Ishikawa (cell line): ENCODE data around the gene ALG14.

Source experiments
- CEBPB ChIP-seq: IDR thresholded peaks from 2 replicates; pipeline ENCODE4 v1.6.1; 2012
- CREB1 ChIP-seq: IDR thresholded peaks from 2 replicates; pipeline ENCODE4 v1.6.1; 2012; ENCODE audit warnings: low read depth
- EGR1 ChIP-seq: IDR thresholded peaks from 2 replicates; pipeline ENCODE4 v1.6.1; 2012
- EP300 ChIP-seq: IDR thresholded peaks from 2 replicates; pipeline ENCODE4 v1.6.1; 2012; ENCODE audit warnings: borderline replicate concordance
- FOXM1 ChIP-seq: IDR thresholded peaks from 2 replicates; pipeline ENCODE4 v1.6.1; 2012; ENCODE audit warnings: low read depth, borderline replicate concordance
- NFIC ChIP-seq: IDR thresholded peaks from 2 replicates; pipeline ENCODE4 v1.6.1; 2012
- RAD21 ChIP-seq: IDR thresholded peaks from 2 replicates; pipeline ENCODE4 v1.6.1; 2012; ENCODE audit warnings: low read depth
- REST ChIP-seq: IDR thresholded peaks from 2 replicates; pipeline ENCODE4 v1.6.1; 2012; ENCODE audit warnings: low read depth, mild to moderate bottlenecking
- TAF1 ChIP-seq: IDR thresholded peaks from 2 replicates; pipeline ENCODE4 v1.6.1; 2012; ENCODE audit warnings: low read depth, mild to moderate bottlenecking
- TCF12 ChIP-seq: IDR thresholded peaks from 2 replicates; pipeline ENCODE4 v1.6.1; 2012; ENCODE audit warnings: low read depth
- TEAD4 ChIP-seq: IDR thresholded peaks from 2 replicates; pipeline ENCODE4 v1.6.1; 2012
- USF1 ChIP-seq: IDR thresholded peaks from 2 replicates; pipeline ENCODE4 v1.6.1; 2012
- YY1 ChIP-seq: IDR thresholded peaks from 2 replicates; pipeline ENCODE4 v1.6.1; 2012; ENCODE audit warnings: low read depth
- ZBTB7A ChIP-seq: IDR thresholded peaks from 2 replicates; pipeline ENCODE4 v1.6.1; 2012; ENCODE audit warnings: low read depth
- TF ChIP-seq, protein P1 (sequence below): IDR thresholded peaks from 2 replicates; pipeline ENCODE4 v1.6.1; 2012

ALG14 gene

DNA sequence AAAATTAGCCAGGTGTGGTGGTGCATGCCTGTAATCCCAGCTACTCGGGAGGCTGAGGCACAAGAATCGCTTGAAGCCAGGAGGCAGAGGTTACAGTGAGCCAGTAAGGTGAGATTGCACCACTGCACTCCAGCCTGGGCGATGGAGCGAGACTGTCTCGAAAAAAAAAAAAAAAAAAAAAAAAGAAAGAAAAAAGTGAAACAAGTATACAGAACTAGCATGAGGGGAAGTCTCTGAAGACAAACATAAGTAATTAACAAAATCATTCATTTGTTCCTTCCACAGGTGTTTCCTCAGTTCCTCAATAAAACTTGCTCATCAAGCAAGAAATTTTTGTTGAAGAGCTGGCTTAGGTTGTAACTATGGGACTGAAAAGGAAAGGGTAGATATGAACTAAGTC, 93.6 kb downstream of the ALG14 start:
- TF ChIP-seq REST (no peak), EP300 (no peak), USF1 (no peak), YY1 (no peak), ZBTB7A (no peak), TAF1 (no peak), RAD21 (no peak), CEBPB (no peak), TEAD4 (no peak), CREB1 (no peak), TCF12 (no peak), FOXM1 (no peak), EGR1 (no peak), NFIC (no peak)
- TF ChIP-seq, protein P1, sequence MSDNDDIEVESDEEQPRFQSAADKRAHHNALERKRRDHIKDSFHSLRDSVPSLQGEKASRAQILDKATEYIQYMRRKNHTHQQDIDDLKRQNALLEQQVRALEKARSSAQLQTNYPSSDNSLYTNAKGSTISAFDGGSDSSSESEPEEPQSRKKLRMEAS: no peak

- TF ChIP-seq FOXM1 (no peak), TEAD4 (no peak), RAD21 (no peak), TAF1 (no peak), CEBPB (no peak), ZBTB7A (no peak), EGR1 (no peak), USF1 (no peak), YY1 (no peak), REST (no peak), EP300 (no peak), NFIC (no peak)
- TF ChIP-seq, protein P1: no peak
Measured at GRCh38 chr1:94978401-94978800, 94.3 kb downstream of the ALG14 start.

- TF ChIP-seq EP300 (no peak), USF1 (no peak), TCF12 (no peak)
Measured at GRCh38 chr1:94976971-94977548, 95.7 kb downstream of the ALG14 start.

DNA sequence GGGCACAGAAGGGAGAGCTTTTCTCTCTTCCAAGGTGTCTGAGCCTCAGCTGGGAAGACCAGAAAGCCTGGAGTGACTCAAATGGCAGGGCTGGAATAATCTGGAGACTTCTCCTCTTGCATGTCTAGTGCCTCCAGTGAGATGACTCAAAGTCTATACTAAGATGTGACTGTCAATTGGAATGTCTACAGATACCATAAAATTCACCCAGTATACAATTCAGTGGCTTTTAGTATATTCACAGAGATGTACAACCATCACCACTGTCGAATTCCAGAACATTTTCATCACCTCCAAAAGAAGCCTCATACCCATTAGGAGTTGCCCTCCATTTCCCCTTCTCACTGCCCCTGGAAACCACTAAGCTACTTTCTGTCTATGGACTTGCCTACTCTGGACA, 97.9 kb downstream of the ALG14 start:
- no peak for TF ChIP-seq TEAD4
- TF ChIP-seq EGR1: no peak
- no peak for TF ChIP-seq TAF1
- TF ChIP-seq FOXM1: no peak
- TF ChIP-seq, protein P1: no peak
- TF ChIP-seq CEBPB: no peak
- TF ChIP-seq EP300: no peak
- no peak for TF ChIP-seq NFIC

DNA sequence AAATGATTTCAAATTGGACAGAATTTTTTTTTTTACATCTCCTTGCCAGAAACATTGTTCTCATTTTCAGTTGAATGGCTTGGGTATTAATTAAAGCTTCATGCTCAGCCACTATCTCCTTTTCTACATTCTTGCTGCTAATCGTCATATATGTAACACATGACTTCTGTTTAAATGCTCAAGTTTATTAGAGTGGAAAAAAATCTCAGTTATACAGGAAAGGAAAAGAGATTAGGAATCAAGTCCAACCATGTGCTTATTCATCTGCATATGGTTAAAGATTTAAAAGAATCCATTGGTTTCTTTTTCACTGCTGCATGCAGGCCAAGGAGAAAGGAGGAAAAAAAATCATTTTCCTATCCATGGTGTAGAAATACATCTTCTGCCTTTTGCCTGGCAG, 98.5 kb downstream of the ALG14 start:
- no peak for TF ChIP-seq EP300
- no peak for TF ChIP-seq RAD21
- no peak for TF ChIP-seq TCF12
- TF ChIP-seq USF1: no peak
- TF ChIP-seq REST: no peak
- TF ChIP-seq EGR1: no peak
- TF ChIP-seq CREB1: no peak
- TF ChIP-seq NFIC: no peak
- TF ChIP-seq CEBPB: no peak
- no peak for TF ChIP-seq TEAD4
